Measurements from ENCODE around the gene DLG5.

The DLG5 gene, protein sequence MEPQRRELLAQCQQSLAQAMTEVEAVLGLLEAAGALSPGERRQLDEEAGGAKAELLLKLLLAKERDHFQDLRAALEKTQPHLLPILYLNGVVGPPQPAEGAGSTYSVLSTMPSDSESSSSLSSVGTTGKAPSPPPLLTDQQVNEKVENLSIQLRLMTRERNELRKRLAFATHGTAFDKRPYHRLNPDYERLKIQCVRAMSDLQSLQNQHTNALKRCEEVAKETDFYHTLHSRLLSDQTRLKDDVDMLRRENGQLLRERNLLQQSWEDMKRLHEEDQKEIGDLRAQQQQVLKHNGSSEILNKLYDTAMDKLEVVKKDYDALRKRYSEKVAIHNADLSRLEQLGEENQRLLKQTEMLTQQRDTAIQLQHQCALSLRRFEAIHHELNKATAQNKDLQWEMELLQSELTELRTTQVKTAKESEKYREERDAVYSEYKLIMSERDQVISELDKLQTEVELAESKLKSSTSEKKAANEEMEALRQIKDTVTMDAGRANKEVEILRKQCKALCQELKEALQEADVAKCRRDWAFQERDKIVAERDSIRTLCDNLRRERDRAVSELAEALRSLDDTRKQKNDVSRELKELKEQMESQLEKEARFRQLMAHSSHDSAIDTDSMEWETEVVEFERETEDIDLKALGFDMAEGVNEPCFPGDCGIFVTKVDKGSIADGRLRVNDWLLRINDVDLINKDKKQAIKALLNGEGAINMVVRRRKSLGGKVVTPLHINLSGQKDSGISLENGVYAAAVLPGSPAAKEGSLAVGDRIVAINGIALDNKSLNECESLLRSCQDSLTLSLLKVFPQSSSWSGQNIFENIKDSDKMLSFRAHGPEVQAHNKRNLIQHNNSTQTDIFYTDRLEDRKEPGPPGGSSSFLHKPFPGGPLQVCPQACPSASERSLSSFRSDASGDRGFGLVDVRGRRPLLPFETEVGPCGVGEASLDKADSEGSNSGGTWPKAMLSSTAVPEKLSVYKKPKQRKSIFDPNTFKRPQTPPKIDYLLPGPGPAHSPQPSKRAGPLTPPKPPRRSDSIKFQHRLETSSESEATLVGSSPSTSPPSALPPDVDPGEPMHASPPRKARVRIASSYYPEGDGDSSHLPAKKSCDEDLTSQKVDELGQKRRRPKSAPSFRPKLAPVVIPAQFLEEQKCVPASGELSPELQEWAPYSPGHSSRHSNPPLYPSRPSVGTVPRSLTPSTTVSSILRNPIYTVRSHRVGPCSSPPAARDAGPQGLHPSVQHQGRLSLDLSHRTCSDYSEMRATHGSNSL (N-terminal part only)
- 16.2 to 52.6 reads per million in 2 donors for total RNA-seq

DNA sequence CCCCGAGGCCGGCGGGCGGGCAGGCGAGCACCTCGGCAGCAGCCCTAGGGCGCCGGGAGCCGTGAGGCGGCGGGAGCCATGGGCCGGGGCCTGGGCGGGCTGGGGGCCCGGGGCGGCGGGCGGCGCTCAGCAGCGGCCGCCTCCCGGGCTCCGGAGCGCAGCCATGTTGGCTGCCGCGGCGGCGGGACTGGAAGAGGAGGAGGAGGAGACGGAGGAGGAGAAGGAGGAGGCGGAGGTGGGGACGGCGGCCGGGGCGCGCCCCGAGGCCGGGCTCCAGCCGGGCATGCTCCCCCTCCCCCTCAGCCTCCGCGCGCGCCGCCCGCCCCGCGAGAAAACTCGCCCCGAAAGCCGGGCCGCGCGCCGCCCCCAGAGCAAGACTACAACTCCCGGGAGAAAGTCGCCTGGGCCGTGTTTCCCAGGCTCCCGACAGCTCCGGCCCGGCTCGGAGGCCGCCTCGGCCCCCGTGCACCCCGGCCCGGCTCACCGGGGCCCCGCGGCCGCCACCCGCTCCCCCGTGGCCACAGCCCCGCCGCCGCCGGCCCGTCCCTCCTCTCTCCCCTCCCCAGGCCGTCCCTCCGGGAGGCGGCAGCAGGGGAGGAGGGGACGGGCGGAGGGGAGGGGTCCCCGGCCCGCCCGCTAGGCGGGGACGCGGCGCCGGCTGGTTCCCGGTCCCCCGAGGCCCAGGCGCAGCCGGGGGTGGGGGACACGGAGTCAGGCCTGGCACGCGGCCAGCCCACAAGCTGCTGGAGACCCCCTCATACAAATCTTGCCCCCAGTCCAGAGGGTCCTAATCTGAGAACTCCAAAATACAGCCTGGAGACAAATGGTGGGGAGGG, at the start of gene DLG5:
DLG5 (minus strand) TSS at position 190 of the 836 bp plus-strand sequence. CDS start 235 bp downstream, outside the sequence.
- no peak for DNase-seq

DNA sequence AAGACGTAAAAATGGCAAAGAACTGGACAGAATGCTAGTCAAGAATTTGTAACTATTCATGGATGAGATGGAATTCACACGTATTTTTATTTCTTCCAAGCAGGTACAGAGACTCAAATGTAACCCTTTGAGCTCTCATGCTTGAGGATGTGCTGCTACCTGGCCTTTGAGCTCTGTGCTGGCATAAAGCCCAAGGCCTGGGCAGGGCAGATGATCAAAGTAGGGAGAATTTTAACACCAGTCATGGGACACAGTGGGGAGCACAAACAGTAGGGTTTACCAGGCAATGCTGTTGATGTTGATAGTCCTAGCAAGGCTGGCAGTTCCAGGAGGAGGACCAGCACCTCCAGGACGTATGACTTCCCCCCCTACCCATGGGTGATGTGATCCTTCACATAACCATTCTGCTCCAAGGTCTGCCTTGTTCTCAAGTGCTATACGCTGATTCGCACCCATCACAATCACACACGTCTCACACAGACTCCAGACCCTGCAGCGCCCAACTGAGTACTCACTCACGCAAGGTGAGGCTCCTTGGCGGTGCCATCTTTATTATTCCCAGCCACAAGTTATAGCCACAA, 48.6 kb upstream of the DLG5 start:
- DNase-seq, result no peak

DNA sequence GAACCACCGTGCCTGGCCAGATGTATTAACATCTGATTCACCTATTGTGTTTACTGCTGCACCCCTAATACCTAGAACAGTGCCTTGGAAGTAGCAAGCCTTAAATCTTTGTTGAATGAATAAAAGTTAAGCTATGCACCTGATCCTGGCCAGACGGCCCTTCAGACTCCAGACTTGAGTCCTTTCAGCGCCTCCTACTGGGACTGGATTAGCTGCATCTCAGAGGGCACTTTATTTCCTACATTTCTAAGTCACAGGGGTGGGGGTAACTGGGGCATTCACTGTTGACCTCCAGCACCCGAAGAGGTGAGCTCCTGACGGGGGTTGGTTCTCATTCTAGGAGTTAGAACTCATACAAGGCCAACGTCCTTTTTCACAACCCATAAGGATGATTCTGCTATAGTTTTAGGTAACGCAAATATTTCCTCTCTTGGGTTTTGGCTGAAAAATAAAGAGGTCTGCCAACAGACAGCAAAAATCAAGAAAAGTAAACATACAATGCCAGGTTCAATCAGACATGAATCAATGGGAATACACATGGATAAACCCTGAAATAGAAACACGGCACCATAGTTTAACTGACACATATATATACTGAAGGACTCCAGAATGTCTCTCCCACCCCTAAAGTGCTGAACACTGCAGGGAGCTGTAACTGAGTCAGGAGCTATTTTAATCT, 48.0 kb upstream of the DLG5 start:
- no peak for DNase-seq

DNA sequence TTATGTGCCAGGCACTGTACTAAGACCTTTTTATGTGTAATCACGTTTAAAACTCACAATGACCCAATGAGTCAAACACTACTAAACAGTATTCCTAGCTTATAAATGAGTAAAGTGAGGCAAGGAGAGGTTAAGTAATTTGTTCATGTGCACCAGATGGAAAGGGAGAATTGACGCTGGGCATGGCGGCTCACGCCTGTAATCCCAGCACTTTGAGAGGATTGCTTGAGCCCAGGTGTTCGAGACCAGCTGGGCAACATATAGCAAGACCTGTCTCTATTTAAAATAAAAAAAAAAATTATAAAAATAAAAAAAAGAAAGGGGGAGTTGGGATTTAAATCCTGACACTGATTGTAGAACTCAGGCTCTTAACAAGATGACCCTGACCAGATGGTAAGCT, 46.7 kb upstream of the DLG5 start:
- DNase-seq, result no peak

DNA sequence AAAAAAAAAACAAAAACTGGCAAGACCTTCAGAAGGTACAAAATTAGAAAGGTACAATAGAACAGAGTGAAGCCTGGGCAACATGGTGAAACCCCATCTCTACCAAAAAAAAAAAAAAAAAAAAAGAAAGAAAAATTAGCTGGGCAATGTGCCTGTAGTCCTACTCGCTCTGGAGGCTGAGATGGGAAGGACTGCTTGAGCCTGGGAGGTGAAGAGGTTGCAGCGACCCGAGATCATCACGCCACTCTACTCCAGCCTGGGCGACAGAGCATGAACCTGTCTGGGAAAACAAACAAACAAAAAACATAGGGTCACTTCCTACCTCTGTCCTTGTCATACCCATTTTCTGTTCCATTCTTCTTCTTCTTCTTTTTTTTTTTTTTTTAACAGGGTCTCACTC, 45.6 kb upstream of the DLG5 start:
- no peak for DNase-seq

DNA sequence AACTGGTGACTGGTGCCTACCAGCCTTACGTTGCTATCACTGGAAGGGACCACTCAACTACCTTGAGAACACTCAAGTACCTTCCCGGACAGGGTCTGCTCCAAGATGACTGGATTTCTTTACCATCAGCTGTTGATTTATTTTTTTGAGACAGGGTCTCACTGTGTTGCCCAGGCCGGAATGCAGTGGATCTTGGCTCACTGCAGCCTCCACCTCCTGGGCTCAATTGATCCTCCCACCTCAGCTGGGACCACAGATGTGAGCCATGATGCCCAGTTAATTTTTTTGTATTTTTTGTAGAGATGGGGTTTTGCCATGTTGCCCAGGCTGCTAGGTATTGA, 45.2 kb upstream of the DLG5 start:
- DNase-seq, result no peak

DNA sequence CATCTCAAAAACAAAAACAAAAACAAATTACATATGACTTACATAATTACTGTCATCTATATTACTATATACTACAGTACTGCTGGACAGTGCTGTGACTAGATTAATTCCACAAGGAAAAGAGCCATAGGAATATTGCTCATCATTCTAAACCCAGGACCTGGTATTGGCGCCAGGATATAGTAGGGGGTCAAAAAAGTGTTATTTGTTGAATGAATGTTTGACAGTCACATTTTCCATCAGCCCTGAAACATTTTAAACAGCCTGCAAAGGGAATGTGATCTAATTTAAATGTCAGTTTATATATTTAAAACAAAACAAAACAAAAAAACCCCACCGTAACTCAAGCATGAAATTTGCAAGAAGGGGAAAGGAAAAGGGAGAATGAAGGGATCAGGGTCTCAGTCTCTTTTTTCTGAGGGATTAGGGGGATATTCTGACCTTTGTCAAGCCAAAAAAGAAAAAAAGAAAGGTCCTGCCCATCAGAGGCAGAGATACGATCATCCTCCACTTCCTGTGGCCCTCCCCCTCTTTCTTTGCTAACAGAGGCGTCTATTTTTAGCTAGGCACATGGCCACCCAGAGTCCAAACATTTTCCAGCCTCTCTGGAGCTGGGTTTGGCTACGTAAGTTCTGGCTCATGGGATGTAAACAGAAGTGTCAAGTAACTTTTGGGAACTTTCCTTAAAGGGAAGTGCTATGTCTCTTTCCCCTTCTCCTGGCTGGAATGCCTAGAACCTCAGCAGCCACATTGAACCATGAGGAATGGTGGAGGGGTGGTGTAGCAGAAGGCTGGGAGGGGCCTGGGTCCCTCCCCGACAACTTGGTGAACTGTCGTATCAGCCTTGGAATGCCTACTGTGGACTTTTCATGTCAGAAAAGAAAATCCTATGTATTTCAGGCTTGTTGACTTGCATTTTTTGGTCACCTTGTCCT, 44.6 kb upstream of the DLG5 start:
- no peak for DNase-seq

DNA sequence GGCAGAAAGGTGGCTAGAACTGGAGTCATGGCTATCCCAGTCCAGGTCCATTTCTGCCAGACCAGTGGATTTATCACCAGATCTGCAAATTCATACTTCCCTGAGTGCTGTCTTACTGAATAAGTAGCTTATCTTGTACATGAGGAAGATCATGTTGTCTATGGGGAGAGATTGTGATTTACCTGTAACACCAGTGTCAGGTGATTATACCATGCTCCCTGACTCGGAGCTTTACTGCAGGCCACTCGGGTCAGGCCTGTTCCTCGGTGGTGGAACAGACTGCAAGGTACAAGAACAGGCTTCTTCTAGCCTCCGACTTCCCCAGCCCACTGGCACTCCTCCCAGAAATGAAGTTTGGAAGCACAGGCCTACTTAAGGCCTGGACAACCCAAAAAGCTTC, 42.6 kb upstream of the DLG5 start:
- DNase-seq, result no peak

DNA sequence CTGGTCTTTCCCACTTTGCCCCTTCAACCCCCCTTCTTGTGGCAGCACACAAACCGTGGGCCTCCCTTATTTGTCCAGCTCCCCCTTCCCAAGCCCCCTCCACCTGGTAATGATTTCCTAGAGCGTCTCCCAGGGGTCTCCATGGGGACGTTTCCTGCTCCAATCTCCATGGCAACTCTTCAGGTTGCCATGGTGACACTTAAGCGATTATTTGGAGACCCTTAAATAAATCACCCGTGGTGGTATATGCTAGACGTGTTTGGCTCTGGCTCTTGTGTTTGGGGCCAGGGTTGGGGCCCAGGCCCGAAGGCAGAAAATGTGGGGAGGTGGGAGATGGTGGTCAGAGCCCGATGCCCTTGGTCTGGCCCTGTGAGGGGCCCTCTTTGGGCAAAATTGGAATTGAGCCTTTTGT, 41.1 kb upstream of the DLG5 start:
- DNase-seq, result no peak

DNA sequence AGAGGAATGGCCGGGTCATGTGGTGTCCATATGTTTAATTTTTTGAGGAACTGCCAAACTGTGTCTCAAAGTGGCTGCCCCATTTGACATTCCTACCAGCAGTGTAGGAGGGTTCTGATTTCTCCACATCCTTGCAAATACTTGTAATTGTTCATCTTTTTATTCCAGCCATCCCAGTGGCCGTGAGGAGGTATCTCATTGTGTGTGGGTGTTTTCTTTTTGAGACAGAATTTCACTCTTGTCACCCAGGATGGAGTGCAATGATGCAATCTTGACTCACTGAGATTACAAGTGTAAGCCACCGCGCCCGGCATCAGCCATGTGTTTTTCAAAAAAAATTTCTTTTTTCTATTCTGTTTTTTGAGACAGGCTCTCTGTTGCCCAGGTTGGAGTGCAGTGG, 38.7 kb upstream of the DLG5 start:
- no peak for DNase-seq

DNA sequence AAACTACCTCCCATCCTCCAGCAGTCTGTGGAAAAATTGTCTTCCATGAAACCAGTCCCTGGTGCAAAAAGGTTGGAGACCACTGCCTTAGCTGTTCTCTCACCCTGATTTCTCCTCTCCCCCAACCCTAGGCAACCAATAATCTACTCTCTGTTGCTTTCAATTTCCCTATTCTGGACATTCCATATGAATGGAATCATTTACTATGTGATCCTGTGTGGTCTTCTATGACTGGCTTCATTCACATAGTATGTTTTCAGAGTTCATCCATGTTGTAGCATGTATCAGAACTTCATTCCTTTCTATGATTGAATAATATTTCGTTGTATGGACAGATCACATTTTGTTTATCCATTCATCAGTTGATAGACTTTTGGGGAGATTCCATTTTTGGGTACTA, 38.3 kb upstream of the DLG5 start:
- DNase-seq, result no peak

DNA sequence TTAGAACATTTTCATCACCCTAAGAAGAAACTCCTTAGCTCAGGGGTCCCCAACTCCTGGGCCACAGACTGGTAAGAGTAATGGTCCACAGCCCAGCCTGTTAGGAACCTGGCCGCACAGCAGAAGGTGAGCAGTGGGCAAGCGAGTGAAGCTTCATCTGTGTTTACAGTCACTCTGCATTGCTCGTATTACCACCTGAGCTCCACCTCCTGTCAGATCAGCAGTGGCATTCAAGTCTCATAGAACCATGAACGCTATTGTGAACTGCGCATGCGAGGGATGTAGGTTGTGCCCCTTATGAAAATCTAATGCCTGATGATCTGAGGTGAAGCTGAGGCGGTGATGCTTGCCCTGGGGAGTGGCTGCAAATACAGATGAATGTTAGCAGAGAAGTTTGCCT, 37.3 kb upstream of the DLG5 start:
- DNase-seq, result no peak

DNA sequence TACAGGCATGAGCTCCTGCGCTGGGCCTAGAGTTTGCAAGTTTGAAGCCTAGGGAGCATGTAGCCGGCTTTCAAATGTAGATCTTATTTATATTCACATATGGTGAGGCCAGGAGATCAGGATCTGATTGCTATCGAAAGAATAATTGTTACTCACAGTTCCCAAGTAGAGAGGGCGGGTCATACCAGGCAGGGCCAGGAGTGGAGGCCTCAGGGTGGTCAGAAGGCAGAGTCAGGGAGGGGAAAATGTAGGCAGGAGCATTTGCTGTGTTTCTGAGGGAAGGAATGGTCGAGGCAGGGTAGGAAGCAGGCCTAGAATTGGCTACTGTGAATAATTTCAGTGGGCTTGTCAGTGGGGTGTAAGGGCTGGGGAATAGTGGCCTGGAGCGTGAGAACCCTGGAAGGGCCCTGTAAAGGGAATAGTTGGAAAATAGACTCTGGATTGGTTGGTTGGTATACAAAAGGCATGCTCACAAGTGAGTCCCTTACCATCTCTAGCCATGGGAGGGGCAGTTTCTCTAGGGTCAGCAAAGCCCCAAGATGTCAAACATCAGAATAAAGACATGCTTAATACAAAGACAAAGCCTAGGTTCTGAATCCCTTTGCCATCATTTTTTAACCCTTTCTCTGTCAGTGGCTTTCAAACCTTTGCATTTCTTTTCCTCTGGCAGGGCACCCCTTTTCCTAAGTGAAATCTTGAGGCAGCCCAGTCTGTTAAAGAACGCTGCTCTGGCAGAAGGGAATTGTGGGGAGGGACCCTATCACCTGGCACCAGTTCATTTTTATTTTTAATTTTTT, 36.0 kb upstream of the DLG5 start:
- no peak for DNase-seq

DNA sequence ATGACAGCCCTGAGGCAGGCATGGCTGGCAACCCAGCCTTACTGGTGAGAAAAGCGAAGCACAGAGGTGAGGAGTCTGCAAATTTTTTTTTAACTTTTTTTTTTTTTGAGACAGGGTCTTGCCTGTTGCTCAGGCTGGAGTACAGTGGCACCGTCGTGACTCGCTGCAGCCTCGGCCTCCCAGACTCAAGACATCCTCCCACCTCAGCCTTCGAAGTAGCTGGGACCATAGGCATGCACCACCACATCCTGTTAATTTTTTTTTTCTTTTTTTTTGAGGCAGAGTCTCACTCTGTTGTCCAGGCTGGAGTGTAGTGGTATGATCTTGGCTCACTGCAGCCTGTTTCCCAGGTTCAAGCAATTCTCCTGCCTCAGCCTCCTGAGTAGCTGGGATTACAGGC, 35.1 kb upstream of the DLG5 start:
- DNase-seq, result no peak

DNA sequence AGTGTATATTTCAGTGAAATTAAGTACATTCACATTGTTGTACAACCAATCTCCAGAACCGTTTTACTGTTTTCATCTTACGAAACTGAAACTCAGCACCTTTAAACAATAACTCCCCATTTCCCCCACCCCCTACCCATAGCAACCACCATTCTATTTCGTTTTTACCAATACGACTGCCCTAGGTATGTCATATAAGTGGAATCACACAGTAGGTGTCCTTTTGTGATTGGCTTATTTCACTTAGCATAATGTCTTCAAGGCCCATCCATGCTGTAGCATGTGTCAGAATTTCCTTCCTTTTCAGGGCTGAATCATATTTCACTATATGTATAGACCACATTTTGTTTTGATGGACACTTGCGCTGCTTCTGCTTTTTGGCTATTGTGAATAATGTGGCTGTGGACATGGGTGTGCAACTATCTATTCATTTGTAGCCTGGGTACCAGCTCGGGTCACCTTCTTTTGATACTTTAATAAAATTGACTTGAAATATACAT, 34.3 kb upstream of the DLG5 start:
- DNase-seq, result no peak

DNA sequence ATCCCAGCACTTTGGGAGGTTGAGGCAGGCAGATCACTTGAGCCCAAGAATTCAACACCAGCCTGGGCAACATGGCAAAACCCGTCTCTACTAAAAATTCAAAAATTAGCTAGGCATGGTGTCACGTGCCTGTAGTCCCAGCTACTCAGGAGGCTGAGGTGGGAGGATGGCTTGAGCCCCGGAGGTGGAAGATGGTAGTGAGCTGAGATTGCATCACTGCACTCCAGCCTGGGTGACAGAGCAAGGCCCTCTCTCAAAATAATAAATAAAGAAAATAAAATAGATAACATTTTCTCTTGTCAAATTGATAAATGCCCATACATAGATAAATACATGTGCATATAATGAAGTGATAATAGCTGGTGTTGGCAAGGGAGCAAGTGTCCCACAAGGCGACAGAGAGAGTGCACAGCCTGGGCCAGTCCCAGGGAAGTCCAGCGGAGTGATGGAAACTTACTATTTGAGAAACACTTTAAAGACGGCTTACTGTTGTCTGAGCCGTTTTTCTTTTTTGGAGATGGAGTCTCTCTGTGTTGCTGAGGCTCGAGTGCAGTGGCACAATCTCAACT, 33.4 kb upstream of the DLG5 start:
- DNase-seq, result no peak

DNA sequence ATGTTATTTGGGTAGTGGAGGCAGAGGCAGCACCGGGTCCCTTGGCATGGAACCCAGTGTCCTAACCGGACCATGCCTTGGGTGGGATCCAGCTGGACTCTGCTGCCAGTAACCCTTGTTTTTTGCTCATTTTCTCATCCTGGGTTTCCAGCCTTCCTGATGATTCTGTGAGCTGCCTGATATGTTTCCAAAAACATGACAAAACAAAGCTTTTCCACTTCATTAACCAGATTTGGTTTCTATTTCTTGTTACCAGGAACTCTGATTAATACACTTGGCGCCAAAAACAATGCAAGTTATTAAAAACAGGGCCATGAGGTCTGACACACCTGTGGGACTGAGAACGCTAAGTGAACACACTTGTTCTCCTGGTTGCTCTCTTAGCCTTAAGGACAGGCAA, 32.8 kb upstream of the DLG5 start:
- no peak for DNase-seq

DNA sequence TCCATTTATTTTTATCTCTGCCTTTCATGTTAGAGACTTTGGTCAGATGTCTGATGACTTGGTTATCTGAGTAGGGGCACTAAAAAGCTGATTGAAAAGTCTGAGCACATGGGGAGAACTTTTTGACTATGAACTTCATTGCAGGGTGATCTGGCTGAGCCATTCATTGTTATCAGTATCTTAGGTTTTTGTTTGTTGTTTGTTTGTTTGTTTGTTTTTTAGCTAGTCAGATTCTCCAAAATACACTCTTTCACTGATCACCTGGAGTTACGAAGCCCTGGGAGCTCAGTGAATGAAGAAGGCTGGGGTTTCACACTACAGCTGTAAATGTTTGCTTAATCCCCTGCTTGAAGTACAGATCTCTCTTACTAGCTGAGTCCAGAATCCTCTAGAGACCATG, 28.6 kb upstream of the DLG5 start:
- DNase-seq, result no peak

DNA sequence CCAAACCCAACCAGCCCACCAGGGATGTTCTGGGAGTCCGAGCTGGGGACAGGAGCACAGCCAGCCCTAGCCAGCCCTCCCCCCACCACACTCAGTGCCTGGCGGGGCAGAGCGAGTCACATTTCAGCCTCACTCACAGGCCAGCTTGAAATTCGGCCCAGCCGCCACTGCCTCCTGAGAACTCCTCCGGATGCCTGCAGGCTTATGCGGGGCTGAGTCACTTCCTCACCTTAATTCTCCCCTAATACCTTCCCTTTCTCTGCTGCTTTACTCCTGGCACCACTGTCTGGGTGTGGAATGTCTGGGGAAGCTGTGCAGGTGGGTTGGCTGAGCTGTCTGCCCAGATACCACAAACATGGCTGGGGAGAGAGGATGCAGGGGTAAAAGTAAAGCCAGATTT, 22.6 kb upstream of the DLG5 start:
- no peak for DNase-seq

Data from T-helper 9 cell (primary cell).